ENCODE data around the gene DBH.

Gene DBH

GRCh38 chr9:133636902-133637301 lies 739 bp downstream of the DBH start:
- no peak overlapping the region for H3K4me3 ChIP-seq (replicated peaks; ENCODE audit: low read depth, low read length)
- DNase-seq (ENCODE audit: extremely low read depth, low read depth), result no peak

GRCh38 chr9:133637451-133638055 lies 1.4 kb downstream of the DBH start:
- H3K4me3 ChIP-seq (replicated peaks; ENCODE audit: low read depth, low read length), result no peak overlapping the region
- no peak for TF ChIP-seq CTCF (IDR thresholded peaks at IDR 0.05; ENCODE audit: low read depth, low read length, missing control alignments)
- no peak for DNase-seq (ENCODE audit: extremely low read depth, low read depth)

More at GRCh38 chr9:133636902-133637301, 739 bp downstream of the DBH start:
- TF ChIP-seq CTCF (IDR thresholded peaks at IDR 0.05; ENCODE audit: low read depth, low read length, missing control alignments), result no peak

GRCh38 chr9:133638076-133638475 lies 1.9 kb downstream of the DBH start:
- no peak for DNase-seq (ENCODE audit: extremely low read depth, low read depth)
- TF ChIP-seq CTCF (IDR thresholded peaks at IDR 0.05; ENCODE audit: low read depth, low read length, missing control alignments), result no peak
- H3K4me3 ChIP-seq (replicated peaks; ENCODE audit: low read depth, low read length), result no peak overlapping the region

GRCh38 chr9:133638711-133639110 lies 2.5 kb downstream of the DBH start:
- no peak for TF ChIP-seq CTCF (IDR thresholded peaks at IDR 0.05; ENCODE audit: low read depth, low read length, missing control alignments)
- DNase-seq (ENCODE audit: extremely low read depth, low read depth), result no peak
- H3K4me3 ChIP-seq (replicated peaks; ENCODE audit: low read depth, low read length), result no peak overlapping the region

GRCh38 chr9:133639613-133640012 lies 3.5 kb downstream of the DBH start:
- DNase-seq (ENCODE audit: extremely low read depth, low read depth), result no peak
- no peak for TF ChIP-seq CTCF (IDR thresholded peaks at IDR 0.05; ENCODE audit: low read depth, low read length, missing control alignments)

GRCh38 chr9:133640160-133640559 lies 4.0 kb downstream of the DBH start:
- TF ChIP-seq CTCF (IDR thresholded peaks at IDR 0.05; ENCODE audit: low read depth, low read length, missing control alignments), result no peak

More at GRCh38 chr9:133639613-133640012, 3.5 kb downstream of the DBH start:
- no peak overlapping the region for H3K4me3 ChIP-seq (replicated peaks; ENCODE audit: low read depth, low read length)

More at GRCh38 chr9:133640160-133640559, 4.0 kb downstream of the DBH start:
- no peak for DNase-seq (ENCODE audit: extremely low read depth, low read depth)
- H3K4me3 ChIP-seq (replicated peaks; ENCODE audit: low read depth, low read length), result no peak overlapping the region

Data from HFF-Myc (cell line).